Fibroblast of lung (primary cell): Measurements from ENCODE around the gene PTPRE.

ENCODE experiments used
- CTCF ChIP-seq, 2 donors: IDR thresholded peaks in 1 of 2; conservative IDR thresholded peaks in 1 of 2; 1 replicate in 1 of 2; 2 replicates in 1 of 2; pipeline ENCODE4 v1.5.1; 2011 to 2012; ENCODE audit warnings: low read length in 2 of 2, control low read depth in 1 of 2, inconsistent platforms in 1 of 2, low read depth in 1 of 2, mild to moderate bottlenecking in 1 of 2
- EZH2 ChIP-seq: IDR thresholded peaks from 2 replicates; pipeline ENCODE4 v1.5.1; 2012; ENCODE audit warnings: low read length, control low read depth, mild to moderate bottlenecking; ENCODE audit errors: missing control alignments

- TF ChIP-seq CTCF (conservative IDR thresholded peaks at IDR 0.05 in 1 of 2, IDR thresholded peaks at IDR 0.05 in 1 of 2; ENCODE audit: low read depth in 1 of 2, low read length in 2 of 2) (no peak), EZH2 (no peak)
These were observed 152.5 kb downstream of the PTPRE start for GRCh38 chr10:128059266-128059981.
